HG03108 (cell line): Measurements from ENCODE around the gene DNAH8.

ENCODE experiments used
- ATAC-seq: cut with Tn5 transposase; IDR thresholded peaks from one replicate; pipeline ENCODE4 v1.9.1; 2021; ENCODE audit warnings: moderate library complexity; ENCODE audit not compliant: unreplicated experiment

DNAH8 gene

GRCh38 chr6:38701551-38701950, 13.6 kb upstream of the DNAH8 start:
- ATAC-seq, result no peak

- peak; percentile 99 for ATAC-seq
Measured at GRCh38 chr6:38702558-38703397, 12.3 kb upstream of the DNAH8 start, which contains the start of gene GLO1. Gene GLO1 (minus strand): TSS chr6:38703145. CDS start chr6:38703054, 91 bp downstream.

- ATAC-seq, result no peak
Measured at GRCh38 chr6:38703949-38704590, 11.0 kb upstream of the DNAH8 start.

- no peak for ATAC-seq
Measured at GRCh38 chr6:38705924-38706323, 9.2 kb upstream of the DNAH8 start.

GRCh38 chr6:38708496-38708895, 6.6 kb upstream of the DNAH8 start:
- ATAC-seq, result no peak

- ATAC-seq, result no peak
Measured at GRCh38 chr6:38713812-38714211, 1.3 kb upstream of the DNAH8 start.

GRCh38 chr6:38714239-38715015, 684 bp upstream of the DNAH8 start:
- no peak for ATAC-seq

- ATAC-seq, result no peak
Measured at GRCh38 chr6:38716825-38717224, 1.7 kb downstream of the DNAH8 start.

GRCh38 chr6:38719358-38719757, 4.2 kb downstream of the DNAH8 start:
- ATAC-seq, result no peak

- ATAC-seq, result no peak
Measured at GRCh38 chr6:38720295-38720694, 5.2 kb downstream of the DNAH8 start.

- ATAC-seq, result no peak
Measured at GRCh38 chr6:38722038-38722437, 6.9 kb downstream of the DNAH8 start.

- no peak for ATAC-seq
Measured at GRCh38 chr6:38722727-38723334, 7.7 kb downstream of the DNAH8 start.

GRCh38 chr6:38723783-38724182, 8.7 kb downstream of the DNAH8 start:
- ATAC-seq, result no peak

GRCh38 chr6:38724343-38724742, 9.2 kb downstream of the DNAH8 start:
- no peak for ATAC-seq

GRCh38 chr6:38725414-38726183, 10.5 kb downstream of the DNAH8 start:
- peak; percentile 70 for ATAC-seq

- no peak for ATAC-seq
Measured at GRCh38 chr6:38728203-38728602, 13.1 kb downstream of the DNAH8 start.

GRCh38 chr6:38730140-38730862, 15.2 kb downstream of the DNAH8 start:
- no peak for ATAC-seq

- no peak for ATAC-seq
Measured at GRCh38 chr6:38736951-38737350, 21.8 kb downstream of the DNAH8 start.

- ATAC-seq, result no peak
Measured at GRCh38 chr6:38738261-38738660, 23.1 kb downstream of the DNAH8 start.

GRCh38 chr6:38739532-38739931, 24.4 kb downstream of the DNAH8 start:
- ATAC-seq, result no peak
